ENCODE data around the gene DYNC2LI1.

DNA sequence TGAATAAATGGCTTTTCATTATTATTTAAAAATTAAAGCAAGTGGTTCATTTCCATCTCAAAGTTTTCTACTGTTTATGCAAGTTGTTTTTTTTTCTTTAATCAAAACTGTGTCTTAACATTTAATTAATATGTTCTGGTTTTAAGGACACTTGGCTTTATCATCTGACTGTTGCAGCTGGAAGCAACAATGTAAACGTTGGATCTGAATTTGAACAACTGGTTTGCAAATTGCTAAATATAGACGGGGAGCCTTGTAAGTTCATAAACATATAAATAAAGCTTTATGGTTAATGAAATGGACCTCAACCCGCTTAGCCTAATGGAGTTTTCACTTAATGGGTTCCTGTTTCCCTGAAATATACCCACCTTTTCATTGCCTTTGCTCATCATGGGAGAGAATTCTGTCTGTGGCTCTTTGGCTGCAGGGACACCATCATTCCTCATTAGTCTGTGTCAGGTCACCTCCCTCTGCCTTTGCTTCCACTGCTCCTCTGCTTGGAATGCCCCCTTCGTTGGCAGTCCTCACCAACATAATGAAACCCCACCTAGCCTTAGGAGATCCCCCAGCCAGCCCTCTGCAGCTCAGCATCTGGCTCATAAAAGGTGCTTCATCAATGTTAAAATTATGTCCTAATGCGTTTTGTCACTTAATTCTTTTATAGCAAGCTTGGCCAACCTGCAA, 44.2 kb upstream of the DYNC2LI1 start:
- TF ChIP-seq CTCF (conservative IDR thresholded peaks at IDR 0.05; ENCODE audit: low read depth, low read length) = no peak
- TF ChIP-seq EZH2 (IDR thresholded peaks at IDR 0.05; ENCODE audit: low read length, unreplicated experiment) = no peak
- no peak for TF ChIP-seq EZH2phosphoT487 (IDR thresholded peaks at IDR 0.05; ENCODE audit: borderline replicate concordance, low read length)

Data from PC-3 (cell line).